ENCODE results near the gene AMBRA1.

Gene AMBRA1

DNA sequence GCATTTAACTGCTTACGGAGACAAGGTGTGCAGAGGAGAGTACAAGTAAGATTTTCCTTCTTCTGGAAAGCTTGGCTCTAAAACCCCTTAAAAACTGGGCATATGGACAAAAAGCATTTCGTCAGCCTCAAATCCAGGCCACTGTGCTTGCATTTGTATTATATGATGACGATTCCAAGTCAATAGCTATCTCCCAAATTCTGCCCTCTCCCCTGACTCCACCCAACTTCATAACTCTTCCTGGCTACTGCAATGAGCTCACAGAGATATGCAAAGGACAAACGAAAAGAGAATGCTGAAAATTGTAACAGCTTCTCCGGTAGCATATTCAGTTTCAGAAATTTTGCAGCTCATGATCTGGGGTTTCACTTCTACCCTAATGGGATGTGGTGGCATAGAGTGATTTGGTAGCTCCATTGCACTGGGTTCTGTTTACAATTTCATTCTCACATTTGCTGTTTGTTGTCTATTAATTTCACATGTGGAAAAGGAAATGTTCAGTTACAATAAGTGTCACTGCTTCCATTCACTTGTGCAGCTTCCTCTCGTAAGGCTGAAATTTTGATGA lies 156.6 kb downstream of the AMBRA1 start:
- DNase-seq (ENCODE audit: low read depth): no peak

DNA sequence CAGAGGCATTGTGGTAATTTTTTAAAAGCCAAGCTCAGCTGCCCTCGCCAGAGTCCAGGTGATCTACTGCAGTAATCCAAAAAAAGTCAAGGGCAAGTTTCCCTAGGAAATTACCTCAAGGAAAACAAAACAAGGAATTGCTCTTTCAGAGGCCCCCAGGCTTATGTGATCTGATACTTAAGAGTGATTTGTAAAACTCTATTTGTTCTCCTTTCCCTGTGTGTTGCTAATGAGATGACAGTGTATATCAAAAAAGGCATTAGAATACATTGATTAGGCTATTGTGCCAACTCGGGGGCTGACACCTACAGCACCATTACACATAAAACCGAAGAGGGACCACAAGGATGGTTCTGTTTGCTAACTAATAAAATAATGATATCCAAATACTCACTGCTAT lies 157.7 kb downstream of the AMBRA1 start:
- no peak for DNase-seq (ENCODE audit: low read depth)

DNA sequence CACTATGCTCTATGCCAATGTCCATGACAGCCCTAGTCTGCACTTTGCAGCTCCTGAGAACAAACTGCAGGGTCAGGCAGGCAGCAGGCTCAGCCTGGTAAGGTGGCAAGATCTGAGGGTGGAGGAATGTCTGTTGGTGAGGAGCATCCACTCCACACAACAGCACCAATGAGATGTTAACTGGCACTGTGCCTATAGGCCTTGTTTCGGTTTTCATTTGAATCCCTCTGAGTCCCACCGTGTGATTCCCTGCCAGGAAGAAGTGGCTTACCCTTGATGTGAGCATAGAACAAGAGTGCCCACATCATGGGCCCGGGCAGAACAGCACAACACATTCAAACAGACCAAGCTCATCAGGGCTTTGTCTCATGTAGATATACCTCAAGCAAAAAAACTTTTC lies 158.1 kb downstream of the AMBRA1 start:
- DNase-seq (ENCODE audit: low read depth): no peak

- no peak for DNase-seq (ENCODE audit: low read depth)
These were observed 162.6 kb downstream of the AMBRA1 start for GRCh38 chr11:46431211-46431610.

GRCh38 chr11:46429717-46430116 lies 164.1 kb downstream of the AMBRA1 start:
- DNase-seq (ENCODE audit: low read depth): no peak

DNA sequence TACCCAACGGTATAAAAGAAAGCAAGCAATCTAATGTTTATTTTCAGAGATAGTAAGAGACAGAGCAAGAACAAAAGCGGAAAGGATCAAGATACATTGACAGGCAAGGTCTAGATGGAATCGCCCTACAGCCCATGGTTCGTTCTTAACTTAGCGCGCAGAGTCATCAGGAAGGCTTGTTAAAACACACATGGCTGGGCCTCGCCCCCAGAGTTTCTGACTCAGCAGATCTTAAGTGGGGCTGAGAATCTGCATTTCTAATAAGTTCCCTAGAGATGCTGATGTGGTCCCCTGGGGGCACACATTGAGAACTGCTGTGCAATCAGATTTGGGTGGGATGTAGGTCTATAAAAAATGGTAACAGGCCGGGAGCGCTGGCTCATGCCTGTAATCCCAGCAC lies 166.5 kb downstream of the AMBRA1 start:
- no peak for DNase-seq (ENCODE audit: low read depth)

GRCh38 chr11:46426233-46426991 lies 167.4 kb downstream of the AMBRA1 start:
- no peak for DNase-seq (ENCODE audit: low read depth)

- no peak for DNase-seq (ENCODE audit: low read depth)
These were observed 171.2 kb downstream of the AMBRA1 start for GRCh38 chr11:46422588-46422987.

- no peak for DNase-seq (ENCODE audit: low read depth)
These were observed 172.5 kb downstream of the AMBRA1 start for GRCh38 chr11:46421257-46421880.

- DNase-seq (ENCODE audit: low read depth): no peak
These were observed 173.3 kb downstream of the AMBRA1 start for GRCh38 chr11:46420513-46420912.

DNA sequence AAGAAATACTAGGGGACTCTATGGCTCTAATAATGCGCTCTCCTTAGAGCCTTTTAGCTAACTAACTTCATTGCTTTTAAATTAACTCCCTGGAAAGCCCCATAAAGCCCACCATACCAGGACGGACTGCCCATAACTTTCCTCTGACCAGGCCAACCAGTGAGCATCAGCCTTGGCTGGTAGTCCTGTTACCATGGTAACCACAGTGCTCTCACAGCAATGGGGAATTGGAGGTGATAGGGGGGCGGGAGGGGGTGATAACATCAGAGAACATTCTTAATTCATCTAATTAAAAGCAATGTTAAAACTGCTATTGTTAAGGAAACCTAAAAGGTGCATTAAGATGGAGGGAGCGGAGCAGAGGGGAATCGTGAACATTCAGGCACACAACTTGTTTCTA lies 175.1 kb downstream of the AMBRA1 start:
- DNase-seq (ENCODE audit: low read depth): no peak

- DNase-seq (ENCODE audit: low read depth): no peak
These were observed 176.1 kb downstream of the AMBRA1 start for GRCh38 chr11:46417711-46418110.

- no peak for DNase-seq (ENCODE audit: low read depth)
These were observed 178.9 kb downstream of the AMBRA1 start for GRCh38 chr11:46414879-46415278.

- DNase-seq (ENCODE audit: low read depth): no peak
These were observed 179.4 kb downstream of the AMBRA1 start for GRCh38 chr11:46414466-46414796.

GRCh38 chr11:46413760-46414465 lies 179.9 kb downstream of the AMBRA1 start:
- no peak for DNase-seq (ENCODE audit: low read depth)

DNA sequence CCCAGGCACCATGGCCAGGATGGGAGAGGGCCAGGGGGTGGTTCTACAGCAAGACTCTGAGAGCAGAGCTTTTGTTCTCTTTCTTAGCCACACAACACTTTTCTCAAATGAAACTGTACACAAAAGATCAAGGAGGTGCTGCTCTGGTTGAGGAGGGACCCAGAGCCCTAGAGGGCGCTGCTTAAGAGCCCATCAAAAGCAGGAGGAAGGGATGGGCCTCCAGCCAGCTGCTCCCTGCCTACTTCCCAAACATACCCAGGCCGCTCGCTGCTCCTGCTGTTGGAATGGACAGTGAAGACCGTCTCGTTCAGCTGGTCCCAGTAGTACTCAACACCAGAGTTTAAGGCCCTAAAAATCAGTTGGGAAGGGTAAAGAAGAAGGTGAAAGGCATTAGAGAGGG lies 183.8 kb downstream of the AMBRA1 start:
- DNase-seq (ENCODE audit: low read depth): no peak

DNA sequence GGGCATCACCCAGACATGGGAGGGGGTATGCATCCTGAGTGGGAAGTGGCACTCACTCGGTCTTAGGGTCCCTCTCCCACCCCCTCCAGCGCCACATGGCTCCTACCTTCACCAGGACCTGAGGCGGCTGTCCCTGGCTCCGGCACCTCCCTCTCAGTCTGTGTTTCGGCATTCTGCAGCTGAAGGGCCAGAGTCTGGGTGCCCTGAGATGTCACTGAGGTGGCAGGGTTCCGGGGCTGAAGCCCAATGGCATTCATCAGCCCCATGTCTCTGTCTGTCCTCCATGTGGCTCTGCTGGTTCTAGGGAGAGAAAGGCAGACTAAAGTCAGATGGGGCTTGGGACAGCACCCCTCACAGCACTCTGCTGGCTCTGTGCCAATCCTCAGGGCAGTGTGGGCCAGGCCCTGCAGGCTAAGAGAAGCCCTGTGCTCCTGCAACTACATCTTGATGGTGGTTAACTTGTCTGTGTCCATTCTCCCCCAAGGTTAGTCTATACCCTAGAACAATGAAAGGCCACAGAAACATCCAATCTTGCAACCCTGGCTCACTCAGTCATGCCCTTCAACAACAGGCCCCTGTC lies 185.3 kb downstream of the AMBRA1 start:
- DNase-seq (ENCODE audit: low read depth): no peak

DNA sequence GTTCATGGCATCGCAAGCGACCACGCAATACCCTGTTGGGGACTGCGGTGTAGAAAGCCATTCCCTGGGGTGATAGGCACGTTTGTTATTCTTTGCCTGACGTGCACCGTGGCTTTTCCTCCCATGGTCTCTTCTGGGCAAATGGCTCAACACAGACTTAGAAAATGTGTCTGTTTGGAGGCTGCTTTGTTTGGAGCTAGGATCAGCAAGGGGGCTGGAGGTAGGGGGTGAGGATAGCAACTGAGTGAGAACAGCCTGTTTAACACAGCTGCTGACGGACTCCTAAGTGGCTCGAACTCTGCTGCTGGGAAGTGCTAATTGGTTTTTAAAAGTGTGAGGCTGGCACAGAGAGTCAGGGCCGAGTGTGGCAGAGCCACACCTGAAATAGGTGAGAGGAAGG lies 186.2 kb downstream of the AMBRA1 start:
- no peak for DNase-seq (ENCODE audit: low read depth)

GRCh38 chr11:46404476-46405017 lies 189.3 kb downstream of the AMBRA1 start:
- no peak for DNase-seq (ENCODE audit: low read depth)

DNA sequence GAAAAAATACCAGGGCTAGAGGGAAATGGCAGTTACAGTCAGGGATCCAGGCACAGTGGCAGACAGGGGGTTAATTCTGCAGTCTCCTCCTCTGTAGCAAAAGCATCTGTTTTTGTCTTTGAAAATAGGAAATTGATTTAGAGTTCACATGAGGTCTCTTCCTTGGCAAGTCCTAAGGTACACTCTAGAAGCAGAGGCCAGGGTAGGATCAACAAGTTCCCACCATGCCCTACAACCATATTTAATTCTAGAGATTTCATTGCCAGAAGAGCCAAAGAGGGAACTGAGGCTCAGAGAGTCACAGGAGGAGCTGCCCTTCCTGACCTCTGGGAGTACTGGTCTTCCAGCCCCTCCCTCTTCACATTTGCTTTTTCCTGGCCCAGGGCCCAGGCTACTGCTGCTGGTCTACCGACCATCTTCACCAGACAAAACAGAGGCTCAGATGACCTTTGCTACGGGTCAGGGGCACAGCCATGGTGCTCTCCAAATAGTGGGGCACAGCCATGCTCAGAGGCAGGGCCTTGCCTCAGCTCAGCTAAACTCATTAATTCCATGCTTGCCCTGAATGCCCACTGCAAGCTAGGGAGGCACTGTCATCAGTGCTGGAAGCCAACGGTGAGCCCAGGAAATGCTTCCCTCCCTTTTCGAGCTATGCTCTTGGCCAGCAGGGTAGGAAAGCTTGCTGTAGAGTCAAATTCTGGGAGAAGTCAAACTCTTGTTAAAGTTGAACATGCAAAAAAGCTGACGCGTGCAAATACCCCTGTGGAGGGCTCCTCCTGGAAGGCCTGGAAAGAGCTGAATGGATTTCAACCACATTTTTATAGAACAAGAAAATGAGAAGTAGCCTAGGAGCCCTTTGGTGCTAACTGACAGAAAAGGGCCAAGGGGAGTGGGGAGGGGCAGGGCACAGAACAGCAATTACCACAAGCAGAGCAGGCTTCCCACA lies 190.6 kb downstream of the AMBRA1 start:
- DNase-seq (ENCODE audit: low read depth): no peak

DNA sequence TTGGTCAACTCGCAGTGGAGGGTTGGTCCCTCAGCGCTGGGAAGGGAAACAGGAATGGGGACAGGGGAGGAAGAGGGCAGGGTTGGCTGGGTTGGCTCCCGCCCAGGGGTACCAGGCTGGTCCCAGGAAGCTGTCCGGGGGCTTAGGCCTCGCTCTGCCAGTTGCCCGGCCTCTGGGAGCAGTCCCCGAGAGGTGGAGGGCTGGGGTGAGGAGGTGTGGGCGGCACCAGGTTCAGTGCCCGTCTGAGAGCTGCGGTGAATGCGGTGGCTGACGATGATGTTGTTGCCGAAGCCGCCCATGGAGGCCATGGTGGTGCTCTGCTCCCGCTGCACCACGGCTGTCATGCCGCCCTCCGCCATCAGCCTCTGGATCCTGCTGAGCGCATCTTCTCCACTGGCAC lies 196.3 kb downstream of the AMBRA1 start:
- DNase-seq (ENCODE audit: low read depth): no peak

Measured in activated T-cell treated with anti-CD3 and anti-CD28 coated beads for 48 hours (primary cell).